22Rv1 (cell line): Measurements from ENCODE around the gene CRLF2.

ENCODE experiments used
- ZFX ChIP-seq: fragments of 450-650 bp; IDR thresholded peaks from 2 replicates; pipeline ENCODE4 v1.6.1; 2017; ENCODE audit warnings: antibody characterized with exemption, borderline replicate concordance
- TF ChIP-seq, protein P1 (sequence below): fragments of 450-650 bp; IDR thresholded peaks from 2 replicates; pipeline ENCODE4 v1.5.1; 2017; ENCODE audit warnings: mild to moderate bottlenecking

DNA sequence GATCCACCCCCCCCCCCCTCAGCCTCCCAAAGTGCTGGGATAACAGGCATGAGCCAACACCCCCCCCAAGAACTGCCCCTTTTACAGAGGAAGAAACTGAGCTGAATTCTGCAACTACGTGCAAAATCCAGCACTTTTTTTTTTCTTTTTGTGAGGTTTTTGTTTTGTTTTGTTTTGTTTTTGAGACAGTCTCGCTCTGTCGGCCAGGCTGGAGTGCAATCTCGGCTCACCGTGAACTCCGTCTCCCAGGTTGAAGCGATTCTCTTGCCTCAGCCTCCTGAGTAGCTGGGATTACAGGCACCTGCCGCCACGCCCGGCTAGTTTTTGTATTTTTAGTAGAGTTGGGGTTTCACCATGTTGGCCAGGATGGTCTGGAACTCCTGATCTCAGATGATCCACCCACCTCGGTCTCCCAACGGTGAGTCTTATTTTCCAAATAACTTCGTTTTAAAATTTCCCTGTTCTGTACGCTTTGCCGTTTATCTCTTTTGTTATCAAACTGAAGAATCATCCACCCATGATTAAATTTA, 4.9 kb downstream of the CRLF2 start:
- TF ChIP-seq, protein P1, sequence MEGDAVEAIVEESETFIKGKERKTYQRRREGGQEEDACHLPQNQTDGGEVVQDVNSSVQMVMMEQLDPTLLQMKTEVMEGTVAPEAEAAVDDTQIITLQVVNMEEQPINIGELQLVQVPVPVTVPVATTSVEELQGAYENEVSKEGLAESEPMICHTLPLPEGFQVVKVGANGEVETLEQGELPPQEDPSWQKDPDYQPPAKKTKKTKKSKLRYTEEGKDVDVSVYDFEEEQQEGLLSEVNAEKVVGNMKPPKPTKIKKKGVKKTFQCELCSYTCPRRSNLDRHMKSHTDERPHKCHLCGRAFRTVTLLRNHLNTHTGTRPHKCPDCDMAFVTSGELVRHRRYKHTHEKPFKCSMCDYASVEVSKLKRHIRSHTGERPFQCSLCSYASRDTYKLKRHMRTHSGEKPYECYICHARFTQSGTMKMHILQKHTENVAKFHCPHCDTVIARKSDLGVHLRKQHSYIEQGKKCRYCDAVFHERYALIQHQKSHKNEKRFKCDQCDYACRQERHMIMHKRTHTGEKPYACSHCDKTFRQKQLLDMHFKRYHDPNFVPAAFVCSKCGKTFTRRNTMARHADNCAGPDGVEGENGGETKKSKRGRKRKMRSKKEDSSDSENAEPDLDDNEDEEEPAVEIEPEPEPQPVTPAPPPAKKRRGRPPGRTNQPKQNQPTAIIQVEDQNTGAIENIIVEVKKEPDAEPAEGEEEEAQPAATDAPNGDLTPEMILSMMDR = no peak
- no peak for TF ChIP-seq ZFX
